ENCODE results near the gene ZNF414.

DNA sequence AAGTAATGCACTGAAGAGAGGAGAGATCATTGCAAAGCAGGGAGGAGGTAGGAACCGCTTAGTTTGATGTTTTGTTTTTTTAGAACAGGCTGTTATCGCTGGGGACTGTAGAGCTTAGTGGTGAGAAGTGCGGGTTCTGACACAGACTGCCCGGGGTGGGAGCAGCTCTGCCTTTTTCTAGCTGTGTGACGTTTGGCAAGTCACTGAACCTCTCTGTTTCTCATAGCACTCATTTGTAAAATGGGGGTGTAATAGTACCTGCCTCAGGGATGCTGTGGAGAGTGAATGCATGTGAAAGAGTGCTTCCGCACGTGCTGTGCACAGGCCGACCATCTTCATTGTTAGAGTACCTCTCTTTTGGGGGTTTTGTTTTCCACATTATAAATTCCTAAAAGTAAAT lies 30.8 kb downstream of the ZNF414 start:
- TF ChIP-seq, protein P1, sequence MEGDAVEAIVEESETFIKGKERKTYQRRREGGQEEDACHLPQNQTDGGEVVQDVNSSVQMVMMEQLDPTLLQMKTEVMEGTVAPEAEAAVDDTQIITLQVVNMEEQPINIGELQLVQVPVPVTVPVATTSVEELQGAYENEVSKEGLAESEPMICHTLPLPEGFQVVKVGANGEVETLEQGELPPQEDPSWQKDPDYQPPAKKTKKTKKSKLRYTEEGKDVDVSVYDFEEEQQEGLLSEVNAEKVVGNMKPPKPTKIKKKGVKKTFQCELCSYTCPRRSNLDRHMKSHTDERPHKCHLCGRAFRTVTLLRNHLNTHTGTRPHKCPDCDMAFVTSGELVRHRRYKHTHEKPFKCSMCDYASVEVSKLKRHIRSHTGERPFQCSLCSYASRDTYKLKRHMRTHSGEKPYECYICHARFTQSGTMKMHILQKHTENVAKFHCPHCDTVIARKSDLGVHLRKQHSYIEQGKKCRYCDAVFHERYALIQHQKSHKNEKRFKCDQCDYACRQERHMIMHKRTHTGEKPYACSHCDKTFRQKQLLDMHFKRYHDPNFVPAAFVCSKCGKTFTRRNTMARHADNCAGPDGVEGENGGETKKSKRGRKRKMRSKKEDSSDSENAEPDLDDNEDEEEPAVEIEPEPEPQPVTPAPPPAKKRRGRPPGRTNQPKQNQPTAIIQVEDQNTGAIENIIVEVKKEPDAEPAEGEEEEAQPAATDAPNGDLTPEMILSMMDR (IDR thresholded peaks at IDR 0.05): no peak
- TF ChIP-seq EP300 (IDR thresholded peaks at IDR 0.05) (no peak), POLR2A (IDR thresholded peaks at IDR 0.05) (no peak)
